Measurements from ENCODE around the gene ATL2. TPM values are rescaled to one million over a fixed set of nuclear protein-coding genes. Genes with fewer than 3 reads are reported as not detected.
A peak's percentile ranks its signal among the peaks of the same experiment; 100 is the strongest.

ATL2 gene
- total RNA-seq, 1 experiment from 2014 or later: 66.7 TPM

GRCh38 chr2:38336621-38337020 is 40.5 kb downstream of the ATL2 start:
- Mint-ChIP-seq H3K27me3 (ENCODE audit: low read depth) (no peaks in the 10 kb centered on the region), H3K9me3 (no peaks in the 10 kb centered on the region; a peak in 2 of 5 replicates), H3K36me3 (ENCODE audit: insufficient read depth in 1 of 3, low read depth in 3 of 3) (peaks cover 30 to 56% (median 53%) of the 10 kb centered on the region in 3 experiments), H3K4me1 (no peaks in the 10 kb centered on the region), H3K27ac (peak overlapping the region in 1 of 3 experiments; percentile 70; a peak in 2 of 7 replicates), H3K4me3 (no peak overlapping the region)
- TF ChIP-seq, protein P1, sequence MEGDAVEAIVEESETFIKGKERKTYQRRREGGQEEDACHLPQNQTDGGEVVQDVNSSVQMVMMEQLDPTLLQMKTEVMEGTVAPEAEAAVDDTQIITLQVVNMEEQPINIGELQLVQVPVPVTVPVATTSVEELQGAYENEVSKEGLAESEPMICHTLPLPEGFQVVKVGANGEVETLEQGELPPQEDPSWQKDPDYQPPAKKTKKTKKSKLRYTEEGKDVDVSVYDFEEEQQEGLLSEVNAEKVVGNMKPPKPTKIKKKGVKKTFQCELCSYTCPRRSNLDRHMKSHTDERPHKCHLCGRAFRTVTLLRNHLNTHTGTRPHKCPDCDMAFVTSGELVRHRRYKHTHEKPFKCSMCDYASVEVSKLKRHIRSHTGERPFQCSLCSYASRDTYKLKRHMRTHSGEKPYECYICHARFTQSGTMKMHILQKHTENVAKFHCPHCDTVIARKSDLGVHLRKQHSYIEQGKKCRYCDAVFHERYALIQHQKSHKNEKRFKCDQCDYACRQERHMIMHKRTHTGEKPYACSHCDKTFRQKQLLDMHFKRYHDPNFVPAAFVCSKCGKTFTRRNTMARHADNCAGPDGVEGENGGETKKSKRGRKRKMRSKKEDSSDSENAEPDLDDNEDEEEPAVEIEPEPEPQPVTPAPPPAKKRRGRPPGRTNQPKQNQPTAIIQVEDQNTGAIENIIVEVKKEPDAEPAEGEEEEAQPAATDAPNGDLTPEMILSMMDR (conservative IDR thresholded peaks at IDR 0.05): no peak
- Histone ChIP-seq H3K4me2 (ENCODE audit: insufficient read depth, insufficient read length, low read length) (no peak overlapping the region), H3K79me1 (ENCODE audit: insufficient read depth, low read depth, low read length, poor library complexity, severe bottlenecking) (no peaks in the 10 kb centered on the region), H2BK5ac (ENCODE audit: insufficient read length, low read length) (no peak overlapping the region), H4K8ac (replicated peaks; ENCODE audit: insufficient read length, low read depth, low read length) (no peak overlapping the region), H3T11ph (ENCODE audit: low read length) (no peak overlapping the region), H2AFZ (ENCODE audit: low read length) (no peak overlapping the region), H3K14ac (ENCODE audit: insufficient read depth, low read length) (no peak overlapping the region), H2BK15ac (ENCODE audit: low read depth, low read length) (no peak overlapping the region), H3K4ac (ENCODE audit: low read depth, low read length) (no peak overlapping the region), H4K5ac (ENCODE audit: insufficient read length, low read depth, low read length) (no peak overlapping the region), H4K20me1 (ENCODE audit: control insufficient read depth, insufficient read depth, insufficient read length) (no peaks in the 10 kb centered on the region), H3K79me2 (ENCODE audit: insufficient read depth, low read length) (no peaks in the 10 kb centered on the region; the same call in 1 of the 2 replicates), H2AK5ac (ENCODE audit: insufficient read length, low read length) (no peak overlapping the region), H3K56ac (ENCODE audit: insufficient read length, low read depth, low read length) (no peak overlapping the region), H2BK120ac (ENCODE audit: low read depth, low read length, poor library complexity, severe bottlenecking) (no peak overlapping the region), H3K23me2 (ENCODE audit: insufficient read length, low read depth, low read length, poor library complexity, severe bottlenecking) (no peaks in the 10 kb centered on the region), H3K23ac (ENCODE audit: insufficient read length, low read depth, low read length) (no peak overlapping the region), H3K9ac (ENCODE audit: extremely low read depth, insufficient read length, low read length) (no peak overlapping the region), H2BK12ac (ENCODE audit: insufficient read length, low read depth, low read length) (no peak overlapping the region), H3K18ac (ENCODE audit: insufficient read length, low read depth, low read length) (no peak overlapping the region), H3K4me1 (ENCODE audit: insufficient read depth, low read length) (no peaks in the 10 kb centered on the region), H3K9me3 (ENCODE audit: control insufficient read depth, low read depth, low read length) (no peaks in the 10 kb centered on the region), H3K27me3 (ENCODE audit: insufficient read depth, low read length) (no peaks in the 10 kb centered on the region), H4K91ac (ENCODE audit: insufficient read length, low read depth, low read length) (no peak overlapping the region), H3K27ac (ENCODE audit: insufficient read length, low read depth, low read length) (no peak overlapping the region), H2BK20ac (ENCODE audit: low read depth, low read length, poor library complexity, severe bottlenecking) (no peak overlapping the region)
- DNase-seq: no peak
- no CpG with 5 or more reads among the region's 6 CpGs for WGBS (ENCODE audit: extremely low coverage, insufficient read length, low lambda C conversion rate)

All from H9 (cell line).